COLO668 (cell line): ENCODE data around the gene MEGF11.

Source experiments
- DNase-seq: peaks from one replicate; lab custom pipeline; 2025; ENCODE audit not compliant: unreplicated experiment; lab: John Stamatoyannopoulos, UW

Gene MEGF11

DNA sequence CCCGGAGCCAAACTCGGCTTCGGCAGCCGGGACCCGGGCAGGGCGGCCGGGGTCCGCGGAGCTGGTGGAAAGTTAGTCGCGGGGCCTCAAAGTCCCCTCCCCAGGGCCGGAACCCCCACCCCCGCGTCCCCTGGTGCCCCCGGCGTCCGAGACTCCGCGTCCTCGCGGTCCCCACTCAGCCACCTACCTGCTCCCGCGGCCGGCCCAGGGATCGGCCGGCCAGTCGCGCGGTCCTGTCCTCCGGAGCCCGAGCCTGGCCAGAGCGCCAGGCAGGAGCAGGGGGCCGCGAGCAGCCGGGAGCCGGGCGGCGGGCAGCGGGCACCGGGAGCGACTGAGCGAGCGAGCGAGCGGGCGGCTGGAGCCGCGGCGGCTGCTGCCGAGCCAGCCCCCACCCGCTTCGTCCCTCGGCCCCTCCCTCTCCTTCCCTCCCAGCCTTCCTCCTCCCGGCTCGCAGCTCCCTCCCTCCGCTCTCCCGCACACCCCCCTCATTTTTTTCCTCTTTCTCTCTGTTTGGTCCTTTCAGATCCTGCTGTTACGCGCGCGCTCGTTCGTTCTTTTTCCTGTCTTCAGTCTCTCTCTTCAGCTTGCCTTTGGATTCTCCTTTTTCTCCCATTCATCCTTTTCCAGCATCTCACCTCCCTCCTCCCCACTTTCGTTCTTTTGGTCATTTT is at the start of gene MEGF11:
Gene MEGF11 (minus strand): TSS at position 333 of the 671 bp plus-strand sequence. CDS start 125,347 bp downstream, outside the sequence.
- DNase-seq, result peak; percentile 57

DNA sequence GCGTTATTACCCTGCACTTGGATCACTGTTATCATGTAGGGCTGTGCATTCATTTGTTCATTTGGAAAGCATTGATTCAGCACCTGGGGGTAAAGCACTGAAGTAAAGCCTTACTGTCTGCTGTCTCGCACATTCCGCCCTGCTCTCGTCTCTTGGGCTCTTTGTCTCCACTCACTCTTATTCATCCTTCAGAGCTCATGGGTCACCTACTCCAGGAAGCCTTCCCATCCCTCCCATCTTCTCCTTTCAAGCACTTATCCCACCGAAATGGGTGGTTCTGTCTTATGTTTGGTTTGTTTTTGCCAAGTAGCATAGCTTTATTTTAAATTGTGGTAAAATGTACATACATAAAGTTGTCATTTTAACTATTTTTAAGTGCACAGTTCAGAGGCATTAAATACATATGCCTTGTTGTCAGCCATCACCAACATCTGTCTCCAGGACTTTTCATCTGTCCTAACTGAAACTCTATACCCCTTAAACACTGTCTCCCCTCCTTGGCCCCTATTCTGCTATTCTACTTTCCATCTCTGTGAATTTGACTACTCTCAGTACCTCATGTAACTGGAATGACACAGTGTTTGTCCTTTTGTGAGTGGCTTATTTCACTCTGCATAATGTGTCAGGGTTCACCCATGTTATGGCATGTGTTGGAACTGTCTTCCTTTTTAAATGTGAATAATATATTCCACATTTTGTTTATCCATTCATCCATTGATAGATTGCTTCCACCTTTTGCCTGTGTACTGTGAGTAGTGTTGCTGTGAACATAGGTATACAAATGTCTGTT is 49.1 kb upstream of the MEGF11 start:
- DNase-seq, result no peak

DNA sequence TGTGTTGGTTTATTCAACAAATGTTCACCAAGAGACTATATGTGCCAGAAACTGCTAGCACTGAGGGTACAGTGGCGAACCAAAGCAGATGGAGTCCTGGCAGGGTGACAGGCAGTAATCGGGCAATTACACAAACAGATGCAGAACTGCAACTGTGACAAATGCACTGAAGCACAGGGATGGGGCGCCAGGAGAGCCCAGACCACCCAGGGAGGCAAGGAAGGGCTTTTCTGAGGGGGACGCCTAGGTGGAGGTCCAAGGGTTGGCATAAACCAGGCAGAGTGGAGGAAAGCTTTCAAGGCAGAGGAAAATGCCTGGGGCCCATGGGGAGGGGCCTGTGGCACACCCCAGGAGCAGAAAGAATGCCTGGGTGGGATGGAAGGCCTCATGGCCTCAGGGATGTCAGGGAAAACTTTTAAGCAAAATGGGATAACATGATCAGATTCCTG is 45.3 kb upstream of the MEGF11 start:
- DNase-seq, result no peak

DNA sequence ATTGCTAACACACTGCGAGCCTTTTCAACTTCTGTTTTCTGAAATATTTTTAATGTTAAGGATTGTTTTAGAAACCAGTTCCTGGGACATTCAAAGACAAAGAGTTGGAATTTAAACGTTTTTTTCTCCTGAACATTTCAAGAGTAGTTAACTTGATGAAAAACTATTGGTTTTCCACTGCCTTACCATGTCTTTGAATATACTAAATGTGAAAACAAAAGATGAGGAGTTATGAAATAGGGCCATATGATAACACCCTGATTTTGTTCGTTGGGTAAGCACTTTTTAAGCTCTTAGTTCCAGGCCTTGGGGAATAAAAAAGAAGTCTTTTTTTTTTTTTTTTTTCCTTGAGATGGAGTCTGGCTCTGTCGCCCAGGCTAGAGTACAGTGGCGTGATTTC is 42.6 kb upstream of the MEGF11 start:
- no peak for DNase-seq

DNA sequence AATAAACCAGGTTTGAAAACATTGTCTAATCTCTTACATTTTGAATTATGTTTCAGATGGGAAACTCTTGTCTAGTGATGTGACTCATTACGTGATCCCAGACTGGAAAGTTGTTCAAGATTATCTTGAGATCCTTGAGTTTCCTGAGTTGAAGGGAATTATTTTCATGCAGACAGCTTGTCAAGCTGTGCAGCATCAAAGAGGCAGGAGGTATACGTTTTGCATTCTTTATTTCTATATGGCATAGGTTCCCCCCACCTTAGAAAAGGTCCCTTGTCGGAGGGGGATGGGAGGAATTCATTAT is 41.3 kb upstream of the MEGF11 start:
- DNase-seq, result no peak

DNA sequence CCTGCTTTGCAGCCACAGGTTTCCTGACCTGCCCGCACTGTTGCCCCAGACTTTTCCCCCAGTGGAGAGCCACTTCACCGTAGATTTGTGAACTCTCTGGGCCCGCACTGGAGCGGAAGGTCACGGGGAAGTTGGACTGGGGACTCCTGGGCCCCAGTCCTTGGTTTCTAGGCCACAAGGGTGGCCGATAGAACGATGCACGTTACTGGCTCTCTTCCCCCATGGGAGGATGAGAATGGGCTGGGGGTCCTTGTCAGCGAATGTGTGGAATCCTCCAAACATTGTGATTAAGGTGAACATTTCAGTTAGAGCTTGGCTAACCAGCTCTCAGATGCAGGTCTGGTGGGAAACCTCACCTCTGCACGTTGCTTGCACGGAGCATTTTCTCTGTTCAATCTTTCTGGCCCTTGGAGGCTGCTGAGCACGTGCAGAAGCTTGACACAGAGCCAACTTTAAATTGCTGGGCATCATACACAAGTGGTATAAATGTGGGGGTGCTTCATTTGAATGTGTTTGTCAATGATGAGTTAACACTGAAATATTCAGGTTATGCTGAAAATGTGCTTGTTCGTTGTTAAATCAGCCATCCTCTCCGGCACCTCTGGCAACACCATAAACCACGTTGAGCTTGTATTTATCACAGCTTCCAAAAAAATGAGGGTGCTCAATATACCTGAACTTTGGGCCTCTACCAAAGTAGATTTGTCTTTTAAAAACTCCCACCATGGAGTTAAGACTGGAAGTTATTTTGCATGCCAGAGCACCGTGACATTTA is 40.8 kb upstream of the MEGF11 start:
- DNase-seq, result peak; percentile 24

DNA sequence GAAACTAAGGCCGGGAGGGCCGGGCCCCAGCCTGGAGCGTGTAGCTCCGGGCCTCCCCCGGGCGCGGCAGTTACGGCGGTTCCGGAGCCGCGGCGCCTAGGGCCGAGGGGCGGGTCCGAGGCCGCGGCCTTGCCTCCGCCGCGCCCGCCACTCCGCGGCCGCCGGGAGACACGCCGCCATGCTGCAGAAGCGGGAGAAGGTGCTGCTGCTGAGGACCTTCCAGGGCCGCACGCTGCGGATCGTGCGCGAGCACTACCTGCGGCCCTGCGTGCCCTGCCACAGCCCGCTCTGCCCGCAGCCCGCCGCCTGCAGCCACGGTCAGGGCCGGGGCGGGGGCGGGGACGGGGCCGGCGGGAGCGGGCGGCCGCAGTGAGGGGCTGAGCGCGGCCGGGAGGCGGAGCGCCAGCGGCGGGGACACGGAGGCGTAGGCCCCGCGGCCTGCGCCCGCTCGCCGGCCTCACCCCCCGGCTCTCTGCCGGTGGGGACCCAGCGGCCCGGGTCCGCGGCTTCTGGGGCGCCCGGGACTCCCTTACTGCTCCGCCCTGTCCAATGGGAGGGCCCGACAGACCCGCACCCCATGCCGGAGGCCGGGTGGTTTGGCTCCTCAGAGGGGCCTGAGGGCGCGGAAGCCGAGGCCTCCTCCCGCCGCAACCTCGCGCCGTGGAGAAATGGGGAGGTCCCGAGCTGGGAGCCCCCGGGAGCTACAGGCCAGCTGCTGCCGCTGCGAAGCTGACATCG is 40.0 kb upstream of the MEGF11 start, which contains the start of gene DIS3L:
Gene DIS3L (plus strand): TSS at position 150 of the 738 bp plus-strand sequence. CDS start 29 bp downstream, at position 179.
- peak; percentile 92 for DNase-seq

DNA sequence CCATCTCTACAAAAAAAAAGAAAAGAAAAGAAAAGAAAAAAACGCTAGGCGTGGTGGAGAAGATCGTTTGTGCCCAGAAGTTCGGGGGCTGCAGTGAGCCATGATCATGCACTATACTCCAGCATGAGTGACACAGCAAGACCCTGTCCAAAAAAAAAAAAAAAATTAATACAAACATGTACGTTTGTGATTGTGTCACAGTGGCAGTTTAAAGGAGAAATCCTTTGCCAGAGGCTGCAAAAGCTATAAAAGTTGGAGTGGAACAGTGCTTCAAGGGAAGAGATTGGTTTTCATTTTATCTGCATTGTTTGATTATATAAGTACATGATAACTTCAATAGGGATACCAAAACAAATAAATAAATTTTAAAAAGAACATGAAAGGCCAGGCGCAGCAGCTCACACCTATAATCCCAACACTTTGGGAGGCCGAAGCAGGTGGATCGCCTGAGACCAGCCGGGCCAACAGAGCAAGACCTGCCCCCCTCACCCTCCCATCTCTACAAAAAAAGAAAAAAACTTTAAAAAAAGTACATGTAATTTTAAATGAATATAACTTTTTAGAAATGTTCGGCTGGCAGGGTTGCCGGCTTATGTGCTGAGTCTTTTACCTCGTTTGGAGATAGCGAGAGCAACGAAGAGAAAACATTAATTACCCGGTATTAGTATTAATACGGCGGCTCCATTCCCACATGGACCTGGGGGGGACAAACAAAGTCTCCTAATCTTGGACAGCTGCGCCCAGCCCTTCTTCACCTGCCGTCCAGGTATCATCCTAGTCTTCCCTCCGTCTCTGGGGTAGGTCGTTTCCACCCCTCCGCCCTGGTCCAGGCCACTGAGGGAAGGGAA is 39.2 kb upstream of the MEGF11 start:
- no peak for DNase-seq

DNA sequence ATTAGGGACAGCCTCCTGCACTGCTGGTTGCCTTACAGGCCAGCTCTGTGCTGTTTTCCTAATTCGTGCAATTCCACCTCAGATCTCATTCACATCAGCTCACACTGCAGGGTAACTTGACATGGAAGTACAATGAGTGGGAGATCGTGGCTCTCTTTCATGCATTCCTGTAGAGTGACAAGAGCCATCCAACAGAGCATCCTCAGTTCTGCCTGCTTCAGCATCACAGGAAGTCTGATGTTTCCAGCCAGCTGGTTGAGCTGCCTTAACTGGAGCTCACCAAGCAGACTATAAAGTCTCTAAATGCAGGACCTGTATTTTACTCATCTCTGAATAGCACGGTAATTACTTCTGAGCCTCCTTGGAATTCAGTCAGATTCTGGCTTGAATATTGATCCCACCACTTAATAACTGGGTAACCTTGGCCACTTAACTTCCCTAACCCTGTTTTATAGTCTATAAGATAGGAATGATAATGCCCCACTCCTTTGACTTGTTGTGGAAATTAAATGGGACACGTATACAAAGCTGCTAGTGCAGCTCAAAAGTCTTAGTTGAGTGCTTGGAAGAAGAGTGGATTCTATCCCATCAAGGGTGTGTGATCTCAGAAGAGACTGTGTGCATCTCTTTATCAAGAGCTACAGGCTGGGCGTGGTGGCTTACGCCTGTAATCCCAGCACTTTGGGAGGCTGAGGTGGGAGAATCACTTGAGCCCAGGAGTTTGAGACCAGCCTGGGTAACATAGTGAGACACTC is 38.4 kb upstream of the MEGF11 start:
- DNase-seq, result no peak

DNA sequence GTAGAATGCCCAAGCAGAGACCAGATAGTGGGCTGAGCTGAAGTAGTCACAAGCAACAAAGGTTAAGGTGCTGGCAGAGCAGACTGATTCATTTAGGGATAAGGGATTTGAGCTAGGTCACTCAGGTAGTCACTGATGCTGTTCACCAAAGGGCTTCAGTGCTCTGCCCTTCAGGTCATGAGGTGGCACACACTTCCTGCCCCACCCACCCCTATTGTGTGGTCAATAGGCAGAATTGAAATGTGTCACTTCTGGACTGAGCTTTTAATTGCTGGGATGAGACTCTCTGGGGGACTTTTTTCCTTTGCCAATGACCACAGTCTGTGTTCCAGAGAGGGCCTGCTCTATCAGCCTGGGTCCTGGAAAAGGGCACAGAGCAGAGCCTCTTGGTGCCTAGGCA is 37.0 kb upstream of the MEGF11 start:
- DNase-seq, result no peak

DNA sequence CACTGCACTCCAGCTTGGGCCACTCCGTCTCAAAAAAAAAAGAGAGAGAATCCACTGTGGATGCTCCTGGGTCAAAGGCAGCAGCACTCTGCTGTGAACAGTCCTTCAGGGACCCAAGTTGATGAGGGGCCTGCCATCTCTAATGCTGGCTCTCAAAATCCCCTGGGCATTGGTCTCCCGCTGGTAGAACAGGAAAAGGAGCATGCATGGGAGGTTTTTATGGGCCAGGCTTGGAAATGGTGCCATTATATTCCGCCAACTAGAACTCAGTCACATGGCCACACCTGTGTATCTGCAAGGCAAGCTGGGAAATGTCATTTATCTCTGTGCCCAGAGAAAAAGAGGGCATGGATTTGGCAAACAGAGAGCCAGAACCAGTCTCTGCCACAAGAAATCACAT is 36.5 kb upstream of the MEGF11 start:
- no peak for DNase-seq

DNA sequence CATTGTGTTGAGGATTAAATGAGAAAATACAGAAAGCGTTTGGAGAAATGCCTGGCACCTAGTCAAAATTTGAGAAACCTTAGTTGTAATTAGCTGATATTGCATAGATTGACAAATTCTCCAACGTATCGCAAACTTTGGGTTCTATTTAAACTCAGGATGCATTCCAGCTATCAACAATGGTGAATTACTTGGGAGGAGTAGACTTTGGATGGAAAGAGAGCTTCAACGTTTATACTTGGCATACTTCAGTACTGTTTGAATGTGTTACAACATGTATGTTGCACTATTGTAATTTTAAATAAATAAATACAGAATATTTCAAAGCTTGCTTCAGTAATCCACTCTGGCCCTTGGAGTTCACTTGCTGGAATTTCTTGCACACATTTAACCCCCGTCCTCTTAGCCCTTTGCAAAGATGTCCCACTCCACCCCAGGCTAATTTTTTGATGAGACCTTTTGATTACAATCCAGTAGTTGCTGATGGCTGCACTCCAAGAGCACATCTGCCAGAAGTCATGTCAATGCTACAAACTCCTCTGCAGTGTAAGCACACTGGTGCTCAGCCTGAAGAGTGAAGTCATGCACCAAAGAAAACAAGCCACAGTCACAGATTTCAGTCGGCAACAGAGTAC is 35.1 kb upstream of the MEGF11 start:
- DNase-seq, result no peak

DNA sequence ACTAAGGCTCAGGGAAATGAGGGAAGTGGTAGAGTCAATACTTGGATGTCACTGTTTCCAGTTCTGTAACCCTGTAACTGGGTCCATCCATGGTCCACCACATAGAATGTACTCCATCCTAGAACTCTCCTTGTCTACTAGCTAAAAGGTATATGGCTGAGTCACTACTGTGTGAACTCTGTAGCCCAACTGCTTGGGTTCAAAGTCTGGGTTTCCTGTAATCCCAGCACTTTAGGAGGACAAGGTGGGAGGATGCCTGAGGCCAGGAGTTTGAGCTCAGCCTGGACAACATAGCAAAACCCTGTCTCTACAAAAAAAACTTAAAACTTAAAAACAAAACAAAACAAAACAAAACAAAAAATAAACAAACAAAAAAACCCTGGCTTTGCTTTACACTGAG is 34.5 kb upstream of the MEGF11 start:
- DNase-seq, result no peak

DNA sequence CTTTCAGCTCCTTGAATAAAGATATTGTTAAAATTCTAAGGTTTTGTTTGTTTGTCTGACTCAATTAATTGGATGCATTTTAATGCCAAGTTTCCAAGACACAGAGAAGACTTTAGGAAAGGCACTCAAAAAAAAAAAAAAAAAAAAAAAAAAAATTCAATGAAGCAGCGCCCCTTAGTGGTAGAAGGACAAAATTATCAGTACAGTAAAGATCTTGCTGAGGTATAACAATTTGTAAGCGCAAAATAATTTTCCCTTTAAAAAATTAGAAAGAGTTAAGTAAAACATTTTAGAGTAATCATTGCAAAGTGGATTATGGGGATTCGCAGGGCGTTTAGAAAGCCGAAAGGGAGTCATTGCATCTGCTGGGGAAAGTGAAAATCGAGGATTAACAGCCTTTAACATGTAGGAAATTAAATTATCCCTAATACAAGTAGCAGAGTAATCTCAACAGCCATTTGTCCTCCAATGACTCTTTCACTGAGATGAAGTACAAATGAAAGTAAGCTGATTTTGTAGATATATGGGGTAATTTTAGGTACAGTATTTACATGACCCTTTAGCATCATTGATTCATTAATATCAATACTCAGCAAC is 34.0 kb upstream of the MEGF11 start:
- no peak for DNase-seq

DNA sequence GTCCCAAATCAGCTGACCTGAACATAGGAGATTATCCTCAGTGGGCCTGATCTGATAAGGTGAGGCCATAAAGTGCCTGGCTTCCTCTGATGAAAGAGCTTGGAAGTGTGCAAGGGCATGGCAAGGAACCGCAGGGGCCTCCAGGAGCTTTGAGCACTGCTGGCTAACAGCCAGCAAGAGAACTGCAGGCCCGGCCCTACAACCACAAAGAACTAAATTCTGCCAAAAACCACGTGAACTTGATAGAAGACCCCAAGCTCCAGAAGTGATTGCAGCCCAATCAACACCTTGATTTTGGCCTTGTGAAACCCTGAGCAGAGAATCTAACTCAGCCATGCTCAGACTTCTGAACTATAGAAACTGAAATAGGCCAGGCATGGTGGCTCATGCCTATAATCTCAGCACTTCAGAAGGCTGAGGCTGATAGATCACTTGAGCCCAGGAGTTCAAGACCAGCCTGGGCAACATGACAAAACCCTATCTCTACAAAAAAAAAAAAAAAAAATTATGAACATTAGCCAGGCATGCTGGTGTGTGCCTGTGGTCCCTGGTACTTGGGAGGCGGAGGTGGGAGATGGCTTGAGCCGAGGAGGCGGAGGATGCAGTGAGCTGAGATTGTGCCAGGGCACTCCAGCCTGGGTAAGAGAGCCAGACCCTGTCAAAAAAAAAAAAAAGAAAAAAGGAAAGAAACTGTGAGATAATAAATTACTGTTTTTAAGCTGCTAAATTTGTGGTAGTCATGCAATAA is 32.2 kb upstream of the MEGF11 start:
- DNase-seq, result no peak

DNA sequence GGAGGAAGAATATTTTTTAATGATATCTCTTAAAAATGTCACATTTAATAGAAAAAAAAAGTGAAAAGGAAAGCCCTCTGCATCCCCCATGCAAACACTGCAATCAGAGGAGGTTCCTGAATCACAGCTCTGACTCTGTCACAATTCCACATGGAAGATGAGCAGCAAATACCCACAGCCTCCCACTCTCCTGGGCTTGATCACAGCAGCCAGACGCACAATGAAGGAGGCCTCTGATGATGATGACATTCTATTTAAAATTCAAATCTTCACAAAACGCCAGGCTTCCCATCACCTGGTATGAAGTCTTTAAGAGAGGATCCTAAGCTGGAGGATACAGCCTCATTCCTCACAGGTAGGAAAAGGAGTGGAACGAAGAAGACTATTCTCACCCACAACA is 30.7 kb upstream of the MEGF11 start:
- no peak for DNase-seq

DNA sequence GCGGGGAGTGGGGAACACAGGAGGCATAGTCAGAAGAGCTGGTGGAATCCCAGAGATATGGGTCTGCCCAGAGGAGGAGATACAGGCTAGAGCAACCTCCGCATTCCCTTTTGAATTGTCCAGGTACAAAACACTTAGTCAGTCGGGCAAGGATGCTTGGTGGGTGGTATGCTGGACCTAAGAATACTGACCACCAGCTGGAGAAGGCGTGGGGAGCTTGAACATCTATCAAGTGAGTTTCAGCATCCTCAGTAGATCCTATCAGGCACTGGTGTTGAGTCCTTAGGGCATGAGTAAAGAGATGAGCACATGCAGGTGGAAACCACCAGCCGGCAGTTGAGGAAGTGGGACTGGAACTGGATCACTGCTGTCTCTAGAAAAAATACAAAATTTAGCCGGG is 25.1 kb upstream of the MEGF11 start:
- DNase-seq, result no peak

DNA sequence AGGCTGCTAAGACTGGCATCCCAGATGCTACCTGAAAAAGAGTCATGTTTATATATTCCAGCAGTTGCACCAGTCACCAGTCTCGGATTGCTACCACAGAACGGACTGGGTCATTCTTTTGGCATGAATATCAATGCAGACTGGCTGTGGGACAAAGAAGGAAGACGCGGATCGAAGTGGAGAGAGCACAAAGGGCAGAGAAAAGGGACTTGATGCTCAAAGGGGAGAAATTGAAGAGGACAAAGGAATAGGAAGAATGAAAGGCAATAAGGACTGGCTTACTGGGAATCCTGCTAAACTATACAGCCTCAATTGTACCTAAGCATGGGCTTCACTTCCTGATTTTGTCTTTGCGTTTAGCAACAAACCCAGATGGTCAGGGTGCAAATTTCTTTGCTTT is 24.5 kb upstream of the MEGF11 start:
- no peak for DNase-seq
